Stimulated activated CD4-positive, alpha-beta T cell treated with anti-CD3 and anti-CD28 coated beads, Interleukin-12 subunit alpha, Interleukin-12 subunit beta, amount 100 ng/mL, for 48 hours (primary cell): ENCODE measurements around the gene NDE1.
A peak's percentile ranks its signal among the peaks of the same experiment; 100 is the strongest.
"Not testable (repeated sequence)": the region's sequence is repeated elsewhere in the genome, so short reads cannot be mapped to it uniquely, and the experiment has no call there.

Experiments
- DNase-seq, 3 donors: peaks; one replicate each; pipeline ENCODE4 v3.0.0-alpha.2; 2020; ENCODE audit warnings: low read depth in 2 of 3, low spot score in 1 of 3

NDE1 gene

DNA sequence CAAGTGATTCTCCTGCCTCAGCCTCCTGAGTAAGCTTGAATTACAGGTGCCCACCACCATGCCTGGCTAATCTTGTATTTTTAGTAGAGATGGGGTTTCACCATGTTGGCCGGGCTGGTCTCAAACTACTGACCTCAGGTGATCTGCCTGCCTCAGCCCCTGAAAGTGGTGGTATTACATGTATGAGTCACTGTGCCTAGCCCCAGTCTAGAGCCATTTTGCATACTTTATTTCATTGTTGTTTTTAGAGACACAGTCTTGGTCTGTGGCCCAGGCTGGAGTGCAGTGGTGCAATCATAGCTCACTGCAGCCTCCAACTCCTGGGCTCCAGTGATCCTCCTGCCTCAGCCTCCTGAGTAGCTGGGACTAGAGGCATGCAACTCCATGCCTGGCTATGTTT, 42.5 kb downstream of the NDE1 start:
- not testable (repeated sequence) for DNase-seq

DNA sequence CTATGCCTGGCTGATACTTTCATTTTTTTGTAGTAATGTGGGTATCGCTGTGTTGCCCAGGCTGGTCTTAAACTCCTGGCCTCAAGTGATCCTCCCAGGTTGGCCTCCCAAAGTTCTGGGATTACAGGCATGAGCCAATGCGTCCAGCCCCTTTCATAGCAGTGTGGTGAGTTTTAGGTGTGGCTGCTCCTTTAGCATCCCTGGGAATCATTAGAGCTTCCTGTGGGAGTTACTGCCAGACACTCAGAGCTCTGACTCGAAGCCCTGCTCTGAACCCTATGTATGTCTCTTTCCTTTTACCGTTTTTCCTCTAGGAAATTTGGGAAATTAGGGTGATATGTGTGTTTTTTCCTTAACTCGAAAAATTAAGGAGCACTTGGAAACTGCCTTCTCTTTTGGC, 44.5 kb downstream of the NDE1 start:
- no peak for DNase-seq

DNA sequence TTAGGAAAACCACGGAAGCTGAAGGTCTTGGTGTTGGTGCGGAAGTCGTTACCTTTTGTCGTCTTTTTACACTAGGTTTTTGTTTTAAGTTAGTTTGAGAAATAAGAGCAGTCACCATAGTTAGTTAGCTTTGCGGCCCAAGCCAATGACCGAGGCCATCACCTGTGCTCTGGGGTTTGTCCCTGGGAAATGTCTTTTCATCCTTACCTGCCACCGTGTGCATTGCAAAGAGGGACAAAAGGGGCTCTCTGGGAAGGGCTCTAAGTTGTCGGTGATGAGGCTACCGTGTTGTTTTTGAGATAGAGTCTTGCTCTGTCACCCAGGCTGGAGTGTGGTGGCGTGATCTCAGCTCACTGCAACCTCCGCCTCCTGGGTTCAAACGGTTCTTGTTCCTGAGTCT, 49.8 kb downstream of the NDE1 start:
- DNase-seq = no peak

DNA sequence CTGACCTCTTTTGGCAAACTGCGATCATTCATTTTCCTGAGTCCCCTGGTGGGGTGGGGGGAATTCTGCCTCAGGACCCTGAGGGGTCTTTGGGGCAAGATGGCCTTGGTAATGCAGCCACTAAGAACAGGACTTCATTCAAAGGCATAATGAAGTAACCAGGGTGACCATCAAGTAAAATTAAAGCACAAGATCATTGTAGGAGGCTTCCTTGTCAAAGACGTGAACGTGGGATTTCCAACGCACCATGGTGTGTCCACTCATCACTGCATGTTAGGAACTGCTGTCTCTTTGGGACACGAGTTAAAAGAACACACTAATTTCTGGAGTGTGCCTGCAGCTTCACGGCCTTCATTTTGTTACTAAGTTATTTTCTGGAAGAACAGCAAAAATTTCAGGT, 51.3 kb downstream of the NDE1 start:
- no peak for DNase-seq

DNA sequence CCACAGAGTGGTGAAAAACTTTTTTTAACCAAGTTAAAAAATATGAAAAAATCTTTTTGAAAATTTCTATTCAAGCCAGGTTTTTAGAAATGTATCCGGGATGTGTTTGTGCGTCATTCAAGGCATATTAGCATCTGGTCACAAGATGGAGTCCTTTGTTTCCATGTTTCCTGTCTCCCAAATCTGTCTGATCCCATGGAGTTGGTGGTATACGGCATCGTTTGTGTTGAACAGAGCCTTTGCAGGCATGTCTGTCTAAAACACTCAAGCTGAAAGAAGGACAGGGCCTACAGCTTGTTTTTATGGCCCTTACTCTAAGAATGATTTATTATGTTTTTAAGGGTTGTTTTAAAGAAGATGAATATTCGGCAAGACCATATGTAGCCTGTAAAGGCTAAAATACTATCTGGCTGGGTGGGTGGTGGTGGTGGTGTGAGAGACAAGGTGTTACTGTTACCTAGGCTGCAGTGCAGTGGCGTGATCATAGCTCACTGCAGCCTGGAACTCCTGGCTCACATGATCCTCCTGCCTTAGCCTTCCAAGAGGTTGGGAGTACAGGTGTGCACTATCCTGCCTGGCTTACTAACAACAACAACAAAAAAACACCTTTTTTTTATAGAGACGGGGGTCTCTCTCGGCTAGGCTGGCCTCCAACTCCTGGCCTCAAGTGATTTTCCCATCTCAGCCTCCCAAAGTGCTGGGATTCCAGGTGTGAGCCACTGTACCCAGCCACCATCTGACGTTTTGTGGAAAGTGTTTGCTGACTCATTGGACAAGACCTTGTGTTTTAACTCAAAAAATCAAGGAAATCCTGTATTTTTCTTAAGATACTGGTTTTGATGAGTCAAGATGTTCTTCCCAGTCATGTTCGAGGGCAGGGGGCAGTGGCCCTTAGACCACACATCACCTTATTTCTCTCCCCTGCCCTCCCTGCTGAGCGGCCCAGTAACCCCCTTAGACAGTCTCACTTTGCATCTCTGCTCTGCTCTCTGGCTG, 52.2 kb downstream of the NDE1 start:
- DNase-seq = no peak

DNA sequence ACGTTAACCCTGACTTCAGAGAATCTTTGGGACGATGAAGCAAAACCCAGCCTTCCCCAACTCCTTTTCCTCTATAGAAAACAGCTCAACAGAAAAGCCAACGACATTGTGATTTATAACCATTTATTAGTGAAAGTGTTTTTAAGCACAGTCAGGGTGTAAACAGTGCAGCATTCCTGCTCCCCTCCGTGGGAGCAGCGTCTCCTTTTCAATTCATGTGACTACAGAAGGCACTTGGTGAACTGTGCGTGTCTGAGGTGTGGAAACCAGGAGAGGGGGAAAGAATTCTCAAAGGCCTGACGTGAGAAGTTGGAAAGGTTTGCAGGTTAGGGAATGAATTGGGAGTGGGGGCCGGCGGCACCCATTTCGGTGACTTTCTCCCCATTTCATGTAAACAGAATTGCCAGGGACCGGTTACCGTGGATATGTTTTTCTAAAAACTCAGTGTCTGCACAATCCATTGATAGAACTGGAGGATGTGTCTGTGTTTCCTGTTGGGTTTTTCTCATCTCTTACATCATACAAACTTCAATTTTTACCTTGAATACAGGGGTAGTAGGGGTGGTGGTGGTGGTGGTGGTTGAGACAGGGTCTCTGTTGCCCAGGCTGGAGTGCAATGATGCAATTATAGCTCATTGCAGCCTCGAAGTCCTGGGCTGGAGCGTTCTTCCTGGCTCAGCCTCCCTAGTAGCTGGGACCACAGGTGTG, 53.1 kb downstream of the NDE1 start:
- no peak for DNase-seq

DNA sequence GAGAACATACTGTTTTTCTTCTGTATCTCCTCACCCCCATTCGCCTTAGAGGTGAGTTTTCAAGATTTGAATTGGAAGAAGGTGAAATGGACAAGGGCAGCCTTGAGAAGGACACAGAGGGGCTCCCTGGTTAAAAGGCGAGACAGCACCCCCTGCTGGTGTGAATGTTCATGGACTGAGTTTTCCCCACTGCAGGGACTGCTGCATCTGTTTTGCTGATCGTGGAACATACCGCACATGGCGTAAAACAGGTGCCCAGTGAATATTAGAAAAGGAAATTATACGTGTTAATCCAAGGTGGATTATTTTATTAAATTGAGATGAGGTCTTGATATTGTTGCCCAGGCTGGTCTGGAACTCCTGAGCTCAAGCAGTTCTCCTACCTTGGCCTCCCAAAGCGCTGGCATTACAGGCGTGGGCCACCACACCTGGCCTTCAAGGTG, 54.5 kb downstream of the NDE1 start:
- peak; percentile 54 to 84 (median 63) for DNase-seq

DNA sequence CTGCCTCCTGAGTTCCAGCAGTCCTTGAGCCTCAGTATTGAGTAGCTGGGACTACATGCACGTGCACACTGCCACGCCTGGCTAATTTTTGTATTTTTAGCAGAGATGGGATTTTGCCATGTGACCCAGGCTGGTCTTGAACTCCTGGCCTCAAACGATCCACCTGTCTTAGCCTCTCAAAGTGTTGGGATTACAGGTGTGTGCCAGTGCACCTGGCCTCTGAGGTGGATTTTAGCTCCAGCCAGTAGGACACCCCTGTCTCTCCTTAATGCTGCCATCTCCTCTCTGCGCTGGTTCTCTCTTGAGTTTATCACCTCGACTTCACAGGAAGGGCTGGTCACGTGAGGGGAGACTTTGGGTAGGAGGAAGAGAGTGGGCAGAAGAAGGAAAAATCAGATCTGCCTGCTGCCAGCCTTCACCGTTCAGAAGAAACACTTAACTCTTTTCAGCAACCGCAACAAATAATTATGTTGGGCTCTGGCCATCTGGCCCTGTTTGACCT, 55.1 kb downstream of the NDE1 start:
- DNase-seq = no peak

DNA sequence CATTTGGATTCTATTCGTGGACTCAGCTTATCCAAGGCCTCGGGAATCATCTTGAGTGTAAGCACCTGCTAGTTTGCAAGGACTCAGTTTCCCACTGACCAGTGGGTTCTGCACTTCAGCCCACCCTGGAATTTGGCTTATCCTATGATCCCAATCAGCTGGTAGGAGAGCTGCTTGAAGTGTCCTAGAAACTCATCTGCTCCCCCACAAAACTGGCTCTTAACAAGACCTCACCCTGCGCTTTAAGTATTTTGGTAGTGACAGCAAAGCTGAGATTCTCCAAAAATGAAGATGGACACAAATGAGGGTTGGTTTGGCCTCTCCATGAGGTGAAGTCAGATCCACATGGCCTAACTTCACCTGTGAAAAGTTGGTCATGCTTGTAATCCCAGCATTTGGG, 57.3 kb downstream of the NDE1 start:
- no peak for DNase-seq

DNA sequence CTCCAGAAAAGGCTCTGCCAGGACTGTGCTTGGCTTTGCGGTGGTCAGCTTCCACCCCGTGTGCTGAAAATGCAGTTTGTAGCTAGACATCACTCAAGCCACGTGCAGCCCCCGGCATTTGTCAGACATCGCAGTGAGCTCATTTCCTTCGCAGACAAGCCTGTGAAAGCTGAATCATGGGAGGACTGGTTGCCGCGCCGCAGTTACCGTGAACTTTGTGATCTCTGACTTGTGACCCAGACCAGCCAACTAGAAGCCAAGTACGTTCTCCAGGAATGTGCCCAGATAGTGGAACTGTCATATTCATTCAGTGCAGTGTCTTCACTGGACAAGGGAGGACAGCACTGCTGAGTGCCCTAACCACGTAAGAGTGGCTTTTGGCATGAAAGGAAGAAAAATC, 58.1 kb downstream of the NDE1 start:
- no peak for DNase-seq

DNA sequence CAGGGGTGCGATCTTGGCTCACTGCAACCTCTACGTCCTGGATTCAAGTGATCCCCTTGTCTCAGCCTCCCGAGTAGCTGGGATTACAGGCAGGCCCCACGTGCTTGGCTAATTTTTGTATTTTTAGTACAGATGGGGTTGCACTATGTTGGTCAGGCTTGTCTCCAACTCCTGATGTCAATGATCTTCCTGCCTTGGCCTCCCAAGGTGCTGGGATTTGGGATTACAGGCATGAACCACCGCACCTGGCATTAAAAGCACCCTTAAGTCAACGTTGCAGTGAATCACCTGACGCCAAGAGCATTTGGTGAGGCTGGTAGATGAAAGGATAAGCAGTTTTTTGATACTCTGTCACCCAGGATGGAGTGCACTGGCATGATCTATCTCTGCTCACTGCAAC, 59.0 kb downstream of the NDE1 start:
- DNase-seq = no peak

DNA sequence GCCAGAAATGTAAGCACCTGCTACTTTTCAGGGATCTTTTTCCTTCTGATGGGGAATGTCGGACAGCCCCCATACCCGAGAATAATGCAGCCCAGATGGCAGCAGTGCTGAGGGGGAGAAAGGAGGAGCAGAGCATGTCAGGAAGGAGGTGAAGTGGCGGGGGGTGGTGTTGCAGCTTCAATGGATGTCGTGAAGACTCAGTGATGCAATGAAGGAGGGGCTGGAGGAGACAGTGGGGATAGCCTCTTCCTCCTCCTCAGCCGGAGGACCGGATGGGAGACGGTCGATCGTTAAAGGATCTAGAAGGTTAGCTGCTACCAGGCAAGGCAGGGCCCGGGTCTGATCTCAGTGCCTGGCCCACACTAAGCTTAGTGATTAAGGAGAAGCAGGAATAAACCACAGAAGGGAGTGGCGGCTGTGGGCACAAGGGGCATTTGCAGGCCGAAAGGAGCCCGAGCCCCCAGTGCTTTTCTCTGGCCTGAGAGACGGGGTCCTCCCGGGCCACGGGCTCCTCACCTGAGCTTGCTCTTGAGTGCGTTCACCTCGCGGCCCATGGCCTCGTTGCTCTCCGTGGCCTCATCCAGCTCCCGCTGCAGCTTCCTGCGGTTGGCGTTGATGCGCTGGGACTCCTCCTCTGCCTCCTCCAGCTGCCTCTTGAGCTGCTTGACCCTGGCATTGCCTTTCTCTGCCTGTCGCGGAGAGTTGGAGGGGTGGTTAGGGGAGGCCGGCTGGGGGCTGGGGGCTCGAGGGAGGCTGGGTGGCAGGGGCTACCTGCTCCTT, 64.5 kb downstream of the NDE1 start:
- no peak for DNase-seq

DNA sequence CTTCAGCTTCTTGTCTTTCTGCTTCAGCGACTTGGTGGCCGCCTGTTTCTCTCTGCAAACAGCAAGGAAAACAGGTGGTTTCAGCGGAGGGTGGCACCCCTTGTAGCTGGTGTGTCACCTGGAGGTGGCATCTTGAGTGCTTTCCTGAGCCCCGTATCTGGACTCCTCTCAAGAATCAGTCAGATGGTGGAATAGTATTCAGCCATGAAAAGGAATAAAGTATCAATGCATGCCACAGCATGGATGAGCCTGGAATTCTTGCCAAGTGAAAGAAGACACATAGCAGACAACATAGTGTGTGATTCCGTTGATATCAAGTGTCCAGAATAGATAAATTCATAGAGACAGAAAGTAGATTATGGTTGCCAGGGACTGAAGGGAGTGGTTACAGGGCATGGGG, 65.2 kb downstream of the NDE1 start:
- no peak for DNase-seq

DNA sequence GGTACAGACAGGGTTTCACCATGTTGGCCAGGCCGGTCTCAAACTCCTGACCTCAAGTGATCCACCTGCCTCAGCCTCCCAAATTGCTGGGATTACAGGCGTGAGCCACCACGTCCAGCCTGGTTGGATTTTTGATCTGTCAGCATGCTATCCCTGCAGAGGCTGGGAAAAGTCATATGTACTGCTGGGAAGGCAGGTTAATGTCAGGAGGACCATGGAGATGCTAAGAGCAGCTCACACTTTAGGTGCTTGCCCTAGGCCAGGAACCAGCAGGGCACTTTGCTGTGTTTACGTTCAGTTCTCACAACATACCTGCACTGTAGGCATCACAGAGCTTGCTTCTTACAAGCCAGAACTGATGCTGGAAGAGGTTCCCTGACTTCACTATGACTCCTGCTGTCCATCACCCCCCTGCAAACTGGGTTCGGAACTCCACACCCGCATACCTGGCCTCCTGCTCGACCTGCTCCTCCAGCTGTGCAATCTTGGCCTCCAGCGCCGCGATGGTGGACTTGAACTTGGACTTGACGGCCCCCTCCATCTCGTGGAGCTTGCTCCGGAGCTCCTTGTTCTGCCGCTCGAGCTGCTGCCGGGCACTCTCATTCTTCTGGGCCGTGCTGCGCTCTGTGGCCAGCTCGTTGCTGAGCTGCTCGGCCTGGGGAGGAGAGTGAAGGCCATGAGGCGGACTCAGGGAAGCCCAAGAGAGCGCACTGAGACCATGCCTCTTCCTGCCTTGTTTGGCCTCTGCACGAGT, 66.8 kb downstream of the NDE1 start:
- no peak for DNase-seq

DNA sequence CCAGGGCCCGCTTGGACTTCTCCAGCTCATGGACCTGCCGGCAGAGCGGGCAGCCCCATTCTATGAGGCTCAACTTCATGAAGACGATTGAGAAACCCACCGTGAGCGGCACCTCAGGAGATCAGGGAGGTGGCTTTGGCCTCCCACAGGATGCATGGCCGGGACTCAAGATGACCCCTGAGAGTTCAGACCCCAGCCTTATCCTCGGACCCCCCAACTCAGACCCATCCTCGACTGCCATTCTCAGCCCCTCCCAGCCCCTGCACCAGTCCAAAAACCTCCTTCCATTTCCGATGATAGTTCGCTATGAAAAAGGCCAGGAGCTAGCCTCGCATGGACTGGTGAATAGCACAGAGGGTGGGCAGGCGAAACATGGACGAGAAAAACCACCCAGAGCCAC, 71.0 kb downstream of the NDE1 start:
- no peak for DNase-seq

DNA sequence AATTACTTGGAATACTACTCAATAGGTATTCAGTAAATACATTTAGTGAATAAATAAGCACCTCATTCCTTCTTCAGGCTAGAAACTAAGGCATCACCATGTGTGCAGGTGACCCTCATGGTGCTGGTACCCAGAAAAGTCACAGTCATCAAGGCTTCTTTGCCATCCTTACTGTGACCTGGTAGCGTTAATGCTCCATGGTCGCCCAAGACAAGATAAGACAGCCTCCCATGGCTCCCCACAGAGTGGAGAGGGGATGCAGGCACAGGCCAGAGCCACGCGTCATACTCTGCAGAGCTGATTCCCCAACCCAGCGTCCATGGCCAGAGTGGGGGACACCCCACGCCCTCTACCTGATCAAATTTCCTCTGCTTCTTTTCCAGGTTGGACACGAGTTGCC, 73.8 kb downstream of the NDE1 start:
- DNase-seq = no peak

DNA sequence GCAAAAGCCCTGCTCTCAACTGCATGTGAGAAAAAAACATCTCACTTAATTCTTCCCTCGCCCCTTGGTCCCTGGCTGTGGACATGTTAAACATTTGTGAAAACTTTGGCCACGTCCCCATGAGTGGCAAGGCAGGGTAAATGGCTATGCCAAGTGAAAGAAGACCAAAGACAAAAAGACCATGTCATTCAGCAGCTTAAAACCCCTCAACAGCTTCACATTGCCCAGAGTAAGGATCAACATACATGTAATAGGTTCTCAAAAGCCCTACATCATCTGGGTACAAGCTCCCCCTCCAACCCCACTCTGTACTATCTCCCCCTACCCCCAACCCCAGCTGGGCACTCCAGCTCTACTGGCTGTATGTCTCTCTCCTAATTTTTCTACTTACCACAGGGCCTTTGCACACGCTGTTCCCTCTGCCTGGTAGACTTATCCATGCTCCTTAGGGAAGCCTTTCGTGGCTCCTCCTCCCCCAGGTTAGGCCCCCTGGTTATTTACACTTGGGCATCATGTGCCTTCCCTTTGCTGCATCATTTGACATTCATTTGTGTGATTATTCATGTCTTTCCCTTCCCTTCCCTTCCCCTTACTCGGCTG, 75.7 kb downstream of the NDE1 start:
- DNase-seq = no peak

DNA sequence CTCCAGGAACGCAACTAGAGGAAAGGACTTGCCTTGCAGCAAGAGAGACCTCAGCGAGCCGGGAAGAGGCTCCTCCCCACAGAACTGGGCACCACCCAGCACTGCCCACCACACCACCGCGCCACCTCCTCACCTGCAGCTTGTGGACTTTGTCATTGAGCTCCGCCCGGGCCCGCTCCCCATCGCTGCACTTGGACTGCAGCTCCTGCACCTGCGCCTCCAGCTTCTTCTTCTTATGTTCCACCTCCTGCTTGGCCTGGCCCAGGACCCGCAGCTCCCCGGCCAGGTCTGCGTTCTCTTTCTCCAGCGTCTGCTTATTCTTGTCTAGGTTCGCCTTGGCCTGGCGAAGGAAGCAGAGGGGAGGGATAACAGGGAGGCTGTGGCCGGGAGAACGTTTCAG, 76.7 kb downstream of the NDE1 start:
- no peak for DNase-seq

DNA sequence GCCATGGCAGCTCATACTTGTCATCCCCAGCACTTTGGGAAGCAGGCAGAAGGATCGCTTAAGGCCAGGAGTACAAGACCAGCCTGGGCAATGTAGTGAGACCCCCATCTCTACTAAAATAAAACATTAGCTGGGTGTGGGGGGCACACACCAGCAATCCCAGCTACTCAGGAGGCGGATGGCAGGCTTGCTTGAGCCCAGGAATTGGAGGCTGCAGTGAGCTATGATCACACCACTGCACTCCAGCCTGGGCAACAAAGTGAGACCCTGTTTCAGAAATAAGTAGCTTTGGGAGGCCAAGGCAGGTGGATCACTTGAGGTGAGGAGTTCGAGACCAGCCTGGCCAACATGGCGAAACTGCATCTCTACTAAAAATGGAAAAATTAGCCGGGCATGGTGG, 77.7 kb downstream of the NDE1 start:
- not testable (repeated sequence) for DNase-seq

DNA sequence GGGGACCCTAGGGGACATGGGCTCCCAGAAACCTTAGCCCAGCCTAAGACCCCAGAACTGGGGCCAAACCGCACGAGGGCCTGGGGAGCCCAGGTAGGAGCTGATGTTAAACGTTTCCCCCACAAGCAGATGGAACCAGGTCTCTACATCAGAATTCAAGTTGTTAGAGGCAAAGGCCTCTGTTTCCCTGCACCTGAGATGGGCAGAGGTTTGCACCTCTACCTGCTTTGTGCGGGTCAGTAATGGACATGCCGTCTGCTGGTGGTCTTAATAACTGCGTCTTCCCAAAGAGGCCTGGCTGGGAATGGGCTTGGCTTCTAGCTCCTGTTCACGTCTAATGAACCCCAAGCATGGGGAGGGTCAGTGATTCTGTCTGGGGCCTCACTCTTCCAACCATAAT, 79.1 kb downstream of the NDE1 start:
- DNase-seq = no peak
